ENCODE measurements around the gene BBS9.

The BBS9 gene

DNA sequence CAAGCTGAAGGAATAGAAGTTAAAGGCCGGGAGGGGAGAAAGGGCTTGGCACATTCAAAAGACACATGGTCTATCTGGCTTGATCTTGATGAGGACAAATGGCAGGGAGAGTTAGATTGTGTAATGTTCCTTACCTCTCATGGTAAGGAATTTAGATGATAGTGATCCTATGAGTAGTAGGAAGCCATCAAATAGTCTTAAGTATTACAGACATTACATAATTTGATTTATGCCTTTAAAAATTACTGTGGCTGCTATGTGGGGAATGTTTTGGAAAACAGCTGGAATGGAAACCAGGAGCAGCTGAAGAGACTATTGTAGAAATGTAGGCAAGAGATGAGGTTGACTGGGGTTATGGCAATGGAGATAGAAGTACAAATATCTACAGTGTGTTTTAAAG lies 424.7 kb downstream of the BBS9 start:
- no peak for DNase-seq (ENCODE audit: low read depth)

DNA sequence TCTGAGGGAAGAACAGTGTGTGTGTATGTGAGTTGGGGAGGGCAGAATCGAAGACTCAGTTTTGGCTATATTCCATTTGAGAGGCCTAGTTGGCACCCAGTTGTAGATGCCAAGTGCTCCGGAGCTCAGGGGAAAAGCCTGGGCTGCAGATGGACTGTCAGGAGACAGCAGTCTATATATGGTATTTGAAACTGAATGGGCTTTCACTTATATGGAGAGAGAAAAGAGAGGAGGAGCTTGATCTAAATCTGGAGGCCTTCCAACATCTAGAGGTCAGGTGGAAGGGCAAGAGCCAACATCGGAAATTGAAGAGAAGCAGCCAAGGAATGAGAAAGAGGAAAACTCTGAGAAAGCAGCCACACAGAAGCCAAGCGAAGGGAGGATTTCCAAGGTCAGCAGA lies 425.2 kb downstream of the BBS9 start:
- DNase-seq (ENCODE audit: low read depth), result no peak

DNA sequence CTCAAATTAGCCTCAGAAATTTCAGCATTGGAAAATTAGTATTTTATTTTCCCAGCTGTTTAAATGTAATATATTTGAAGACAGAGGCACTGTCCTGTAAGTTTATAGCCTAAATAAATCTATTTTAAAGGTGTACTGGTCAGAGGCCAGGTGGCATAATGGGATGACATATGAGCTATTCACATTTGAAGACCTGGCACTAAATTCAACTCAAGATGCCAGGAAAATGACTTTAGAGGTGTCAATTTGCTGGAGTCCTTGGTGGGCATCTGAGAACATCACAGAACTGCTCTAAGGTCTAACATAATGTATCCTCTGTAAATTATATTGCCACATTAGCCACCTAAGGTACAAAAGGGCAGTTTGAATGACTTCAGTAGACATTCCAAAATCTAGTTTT lies 427.1 kb downstream of the BBS9 start:
- DNase-seq (ENCODE audit: low read depth), result no peak

DNA sequence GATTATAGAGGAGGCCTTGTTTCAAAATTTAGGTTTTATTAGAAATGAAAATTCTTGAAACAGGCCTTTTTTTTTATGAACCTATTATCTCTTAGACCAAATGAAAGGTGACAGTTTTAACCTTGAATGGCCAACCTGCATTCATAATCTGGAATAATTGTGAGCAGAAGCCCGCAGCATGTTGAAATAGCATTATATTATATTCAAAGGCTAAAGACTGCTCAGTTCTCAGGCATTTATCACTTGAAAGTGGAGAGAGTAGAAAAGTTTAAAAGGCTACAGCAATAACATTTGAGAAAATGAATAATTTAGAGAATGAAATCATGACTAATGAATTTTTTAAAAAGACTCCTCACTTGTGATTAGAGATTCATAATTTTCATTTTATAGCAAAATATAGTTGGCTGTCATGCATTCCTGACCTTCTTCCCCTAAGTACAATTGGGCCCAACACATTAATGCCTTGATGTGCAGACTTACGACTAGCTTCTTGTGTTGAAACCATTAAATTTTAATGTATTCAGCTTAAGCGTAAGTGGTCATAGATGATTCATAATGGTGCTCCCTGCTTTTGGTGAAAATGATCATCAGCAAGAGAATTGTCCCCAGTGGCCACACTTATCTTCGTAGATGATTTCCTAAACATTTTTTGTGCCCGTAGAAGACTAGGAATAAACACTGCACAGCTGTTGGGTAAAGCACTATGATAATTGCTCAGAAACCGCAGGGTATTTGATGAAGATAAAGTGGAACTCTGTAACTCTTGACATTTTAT lies 429.4 kb downstream of the BBS9 start:
- DNase-seq (ENCODE audit: low read depth), result no peak

DNA sequence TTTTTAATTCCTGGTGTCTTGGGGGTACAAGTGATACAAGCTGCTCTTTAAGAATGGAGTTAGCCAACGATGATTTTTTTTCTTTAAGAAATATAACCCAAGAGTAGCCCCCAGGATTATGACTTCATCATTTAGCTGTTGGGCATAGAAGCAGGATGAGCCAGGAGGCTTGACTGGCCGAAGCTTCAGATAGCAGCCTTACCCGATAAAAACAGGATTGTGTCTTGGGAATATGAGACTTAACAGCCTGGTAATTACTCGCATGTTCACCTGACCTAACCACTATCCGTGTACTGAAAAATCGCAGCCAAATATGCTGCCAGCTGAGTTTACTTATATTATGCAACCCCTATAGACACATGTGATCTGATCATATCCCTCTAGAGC lies 430.0 kb downstream of the BBS9 start:
- no peak for DNase-seq (ENCODE audit: low read depth)

DNA sequence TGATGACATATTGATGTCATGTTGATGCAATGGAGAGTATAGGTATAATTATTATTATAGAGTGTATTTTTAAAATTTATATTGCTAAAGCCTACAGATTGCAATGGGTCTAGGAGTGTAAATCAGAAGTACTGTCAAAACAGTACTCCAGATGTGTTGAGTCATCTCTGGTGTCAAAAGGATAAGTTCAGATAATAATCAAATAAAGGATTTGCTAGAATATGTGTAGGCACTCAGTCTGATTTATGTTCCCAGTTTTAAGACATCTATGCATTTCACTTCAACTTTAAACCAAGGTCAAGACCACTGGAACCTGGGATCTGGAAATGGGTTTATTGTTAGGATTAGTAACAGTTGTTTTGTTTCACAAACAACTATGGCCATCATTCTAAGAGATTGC lies 433.6 kb downstream of the BBS9 start:
- DNase-seq (ENCODE audit: low read depth), result no peak

DNA sequence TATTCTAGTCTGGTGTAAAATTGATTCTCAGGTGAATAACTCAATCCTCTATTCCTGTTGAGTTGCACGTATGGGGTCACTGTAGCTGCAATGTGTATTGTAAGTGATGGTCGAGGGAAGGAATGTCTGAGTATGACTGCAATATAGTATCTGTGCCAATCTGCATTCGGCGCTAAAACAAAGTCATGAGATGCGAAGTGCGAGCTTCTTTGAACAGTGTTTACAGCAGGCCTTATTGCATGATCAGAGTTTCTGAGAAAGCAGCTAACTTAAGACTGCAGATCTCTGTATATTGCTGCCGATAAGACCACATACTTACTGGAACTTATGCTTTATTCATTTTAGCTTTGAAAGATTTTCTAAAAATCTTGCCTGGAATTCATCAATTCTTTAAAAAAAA lies 434.3 kb downstream of the BBS9 start:
- no peak for DNase-seq (ENCODE audit: low read depth)

DNA sequence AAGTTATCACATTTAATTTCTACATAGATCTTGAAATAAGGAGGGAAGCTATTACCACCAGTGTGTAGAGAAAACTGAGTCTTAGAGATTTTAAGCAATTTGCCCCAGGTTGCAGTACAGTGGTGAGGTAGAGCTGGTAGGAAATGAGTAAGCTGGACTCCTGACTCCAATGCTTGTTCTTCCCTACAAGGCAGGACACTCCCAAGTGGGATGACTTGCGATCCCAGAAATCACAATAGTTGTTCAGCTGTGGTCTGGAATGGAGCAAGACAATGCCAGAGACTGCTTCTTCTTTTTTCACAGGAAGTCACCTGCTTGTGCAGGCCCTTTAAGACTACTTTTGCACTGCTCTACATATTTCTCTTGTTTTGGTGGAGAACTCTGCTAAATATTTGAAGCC lies 448.8 kb downstream of the BBS9 start:
- DNase-seq (ENCODE audit: low read depth), result no peak

DNA sequence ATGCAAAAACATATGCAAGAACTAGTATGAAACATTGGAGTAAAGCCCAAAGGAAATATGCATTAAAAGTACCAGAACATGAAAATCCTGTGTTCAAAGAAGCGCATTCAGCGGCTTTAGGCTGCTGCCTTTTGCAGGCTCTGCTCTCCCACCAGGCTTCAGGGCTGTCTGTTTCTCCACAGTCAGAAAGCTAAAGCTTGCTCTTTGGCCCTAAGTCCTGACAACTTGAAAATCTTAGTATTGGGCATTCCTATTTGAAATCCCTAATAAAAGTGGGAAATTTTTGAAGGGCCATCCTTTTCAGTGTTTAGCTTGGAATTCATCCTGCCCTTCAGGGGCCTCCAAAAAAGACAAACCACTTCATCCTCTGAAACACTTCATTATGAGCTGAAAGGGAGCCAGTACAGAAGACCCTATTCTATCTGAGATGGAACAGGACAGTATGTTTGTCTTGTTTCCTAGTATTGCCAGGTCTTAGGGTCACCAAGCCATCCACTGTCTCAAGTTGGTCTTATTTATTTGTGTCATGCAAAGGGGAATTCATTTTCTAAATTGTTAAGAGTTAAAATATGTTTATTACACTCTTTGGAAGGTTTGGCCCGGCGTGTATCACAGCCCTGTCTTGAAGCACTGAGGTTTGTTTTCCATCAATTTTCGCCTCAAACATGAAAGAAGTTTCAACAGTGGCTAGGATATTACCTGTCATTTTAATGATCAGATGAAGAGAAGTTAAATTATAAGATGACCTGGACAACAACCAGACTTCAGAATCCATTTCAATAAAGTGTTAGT lies 449.7 kb downstream of the BBS9 start:
- no peak for DNase-seq (ENCODE audit: low read depth)

DNA sequence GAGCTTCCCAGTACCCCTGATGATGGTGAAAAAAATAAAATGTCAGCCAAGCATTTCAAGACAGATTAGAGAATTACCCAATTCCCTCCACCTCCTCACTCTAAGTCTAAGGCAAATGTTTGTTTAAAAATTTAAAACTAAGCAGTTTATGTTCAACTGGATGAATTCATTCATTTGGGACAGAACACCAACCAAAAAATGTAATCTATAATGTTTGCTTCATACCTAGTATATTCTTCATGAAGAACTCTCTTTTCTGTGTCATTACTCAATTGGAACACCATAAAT lies 450.3 kb downstream of the BBS9 start:
- no peak for DNase-seq (ENCODE audit: low read depth)

DNA sequence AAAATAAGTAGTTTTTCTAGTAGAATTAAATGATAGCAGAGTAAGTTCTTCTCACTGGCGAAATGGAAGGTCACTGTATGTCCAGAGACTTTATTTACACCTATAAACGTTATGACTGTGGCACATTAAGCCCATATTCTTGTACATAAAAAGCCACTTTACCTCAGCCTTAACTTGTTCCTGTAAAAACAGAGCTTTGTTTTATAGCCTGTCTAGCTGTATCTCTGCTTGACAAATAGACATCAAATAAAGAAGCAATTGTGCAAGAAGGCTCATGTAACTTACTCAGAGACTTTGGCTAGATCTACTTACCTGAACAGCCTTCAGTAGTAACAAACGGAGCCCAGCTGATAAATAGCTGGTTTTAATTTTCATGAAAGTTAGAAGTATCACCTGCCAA lies 451.9 kb downstream of the BBS9 start:
- DNase-seq (ENCODE audit: low read depth), result no peak

DNA sequence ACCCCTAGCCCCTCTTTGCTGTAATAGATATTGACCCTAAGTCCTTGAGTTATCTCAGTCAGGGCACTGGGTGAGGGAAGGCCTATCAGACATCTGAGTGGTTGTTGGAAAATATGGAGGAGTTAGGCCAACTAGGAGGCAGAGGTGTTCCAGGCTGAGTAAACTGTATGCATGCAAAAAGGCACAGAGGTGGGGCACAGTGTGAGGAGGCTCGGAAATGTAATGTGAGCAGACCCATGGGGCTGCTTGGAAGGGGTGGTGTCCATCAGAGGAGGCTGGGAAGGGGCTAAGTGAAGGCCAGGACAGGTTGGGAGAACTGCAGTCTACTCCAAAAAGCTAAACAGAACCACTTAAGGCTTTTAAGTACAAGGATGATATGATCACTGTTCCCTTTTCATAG lies 452.7 kb downstream of the BBS9 start:
- no peak for DNase-seq (ENCODE audit: low read depth)

DNA sequence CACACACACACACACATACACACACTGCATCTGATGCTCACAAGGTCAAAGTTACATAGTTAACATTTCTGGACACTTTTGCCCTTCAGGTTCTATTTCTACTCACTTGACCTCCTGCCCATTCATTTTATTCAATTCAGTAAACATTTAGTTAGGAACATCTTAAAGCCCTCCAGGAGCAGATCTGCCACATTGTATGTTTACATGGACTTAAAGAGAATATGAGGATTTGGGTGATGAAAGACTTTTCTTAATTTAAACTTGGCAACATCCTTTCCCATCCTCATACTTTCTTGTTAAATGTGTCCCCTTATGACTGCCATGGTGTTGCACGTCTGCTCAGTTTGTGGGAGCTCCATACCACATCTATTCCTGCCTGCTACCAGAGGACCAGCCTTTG lies 453.2 kb downstream of the BBS9 start:
- no peak for DNase-seq (ENCODE audit: low read depth)

DNA sequence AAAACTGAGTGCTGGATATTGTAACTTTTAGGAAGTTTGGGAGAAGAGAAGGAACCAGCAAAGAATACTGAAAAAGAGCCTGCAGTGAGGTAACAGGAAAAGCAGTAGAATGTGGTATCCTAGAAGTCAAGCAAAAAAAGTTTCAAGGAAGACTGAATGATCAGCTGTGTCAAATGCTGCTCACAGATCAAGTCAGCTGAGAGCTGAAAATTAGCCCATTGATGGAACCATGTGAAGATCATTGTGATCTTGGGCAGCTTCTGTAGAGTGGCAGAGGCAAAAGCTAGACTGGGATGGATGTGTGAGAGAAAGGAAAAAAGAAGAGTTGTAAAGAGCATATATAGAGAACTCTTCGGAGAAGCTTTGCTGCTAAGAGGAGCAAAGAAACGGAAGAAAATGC lies 460.5 kb downstream of the BBS9 start:
- DNase-seq (ENCODE audit: low read depth), result no peak

DNA sequence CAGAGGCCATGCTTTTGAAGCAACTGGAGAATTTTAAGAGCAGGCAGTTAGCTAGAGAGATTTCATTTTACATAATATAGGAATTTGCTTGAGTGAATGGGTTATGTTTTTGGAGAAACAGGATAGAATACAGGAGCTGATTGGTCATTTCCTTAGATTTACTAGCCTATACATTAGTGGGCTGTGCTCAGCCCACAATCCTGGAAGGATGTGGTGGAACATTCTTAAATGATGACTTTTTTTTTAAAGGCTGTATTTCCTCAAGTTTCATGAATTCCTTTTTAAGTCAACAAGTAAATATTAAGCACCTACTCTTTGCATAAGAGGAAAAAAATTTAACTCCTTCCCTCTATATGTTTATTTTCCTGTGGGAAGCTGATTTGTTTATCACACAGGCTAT lies 461.6 kb downstream of the BBS9 start:
- no peak for DNase-seq (ENCODE audit: low read depth)

DNA sequence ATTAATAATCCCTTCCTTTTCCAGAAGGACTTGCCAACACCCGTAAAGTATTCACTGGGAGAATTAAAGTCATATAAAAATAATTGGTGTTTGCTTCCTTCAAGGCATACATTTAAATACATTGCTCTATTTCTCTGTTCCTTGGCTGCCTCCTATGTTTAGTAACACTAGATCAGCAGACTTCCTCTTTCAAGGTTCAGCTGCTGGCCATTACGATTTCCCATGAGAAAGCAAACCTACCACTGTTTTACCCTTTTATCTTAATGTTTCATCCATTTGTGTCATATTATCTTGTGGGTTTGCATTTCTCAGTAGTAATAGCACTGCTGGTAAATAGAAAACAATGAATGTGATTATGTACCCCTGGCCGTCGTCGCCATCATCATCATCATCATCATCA lies 462.1 kb downstream of the BBS9 start:
- DNase-seq (ENCODE audit: low read depth), result no peak

DNA sequence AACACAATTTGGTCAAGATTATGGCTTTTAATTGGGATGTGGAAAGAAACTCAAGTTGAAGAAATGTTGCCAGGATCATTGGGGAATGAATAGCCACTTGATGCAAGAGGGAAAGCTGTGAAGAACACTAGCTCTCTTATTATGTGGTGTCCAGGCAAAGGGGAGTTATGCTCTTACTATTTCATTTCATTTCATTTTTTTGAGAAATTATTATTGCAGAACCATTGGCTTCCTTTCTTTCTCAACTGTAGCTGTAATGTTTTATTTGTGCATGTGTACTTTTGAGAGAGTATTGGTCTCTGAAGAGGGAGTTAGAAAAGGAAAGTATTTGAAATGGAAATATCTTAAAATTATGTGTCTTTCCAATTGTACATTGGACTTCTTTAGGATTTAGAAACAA lies 463.4 kb downstream of the BBS9 start:
- DNase-seq (ENCODE audit: low read depth), result no peak

DNA sequence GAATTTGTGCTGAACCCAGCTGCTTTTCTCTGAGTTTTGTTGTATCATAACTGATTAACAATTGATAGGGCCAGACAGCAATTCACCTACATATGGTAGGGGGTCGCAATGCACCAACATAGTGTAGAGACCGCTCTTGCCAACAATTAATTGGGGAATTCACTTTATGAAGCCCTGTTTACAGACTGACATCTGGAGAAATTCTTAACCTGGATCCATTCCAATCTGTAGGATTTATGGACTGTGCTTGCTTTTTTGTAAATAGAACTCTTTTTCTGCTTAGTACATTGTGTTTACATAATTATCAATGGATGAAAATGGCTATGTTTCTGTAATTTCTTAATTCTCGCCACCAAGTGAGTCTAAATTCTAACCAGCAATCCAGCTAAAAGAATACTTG lies 464.2 kb downstream of the BBS9 start:
- DNase-seq (ENCODE audit: low read depth), result no peak

DNA sequence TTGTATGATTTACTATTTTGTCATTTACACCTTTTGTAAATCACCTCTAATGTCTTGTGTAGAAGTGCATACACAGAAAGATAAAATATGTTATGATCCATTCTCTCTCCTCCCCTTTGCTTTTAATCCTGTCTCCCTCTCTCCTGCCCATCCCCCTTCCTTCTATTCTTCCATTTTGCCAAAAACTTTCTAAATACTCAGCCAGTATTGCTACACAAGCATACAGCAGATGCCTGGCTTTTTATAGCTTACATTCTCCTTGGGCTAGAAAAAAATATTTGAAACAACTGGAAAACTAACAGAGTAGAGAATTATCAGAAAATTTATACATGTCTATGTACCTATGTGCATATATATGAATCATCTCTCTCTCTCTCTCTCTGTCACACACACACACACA lies 467.3 kb downstream of the BBS9 start:
- DNase-seq (ENCODE audit: low read depth), result no peak

DNA sequence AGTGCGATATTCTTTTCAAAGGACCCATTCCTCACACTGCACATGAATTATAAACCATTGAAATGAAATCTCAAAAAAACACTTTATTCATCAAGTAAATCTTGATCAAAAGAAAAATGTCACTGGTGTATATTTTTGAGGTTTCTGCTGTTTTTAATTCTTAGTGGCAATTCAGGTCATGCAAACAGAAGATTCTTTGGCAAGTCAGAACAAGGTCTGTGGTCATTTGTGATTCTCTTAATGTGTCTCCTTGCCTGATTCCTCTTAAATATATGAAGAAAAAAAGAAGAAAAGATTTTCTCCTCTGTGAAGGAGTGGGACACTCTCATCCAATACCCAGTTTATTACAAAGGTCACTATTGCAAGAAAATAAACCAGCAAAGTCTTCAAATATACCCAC lies 467.8 kb downstream of the BBS9 start:
- DNase-seq (ENCODE audit: low read depth), result no peak

DNA sequence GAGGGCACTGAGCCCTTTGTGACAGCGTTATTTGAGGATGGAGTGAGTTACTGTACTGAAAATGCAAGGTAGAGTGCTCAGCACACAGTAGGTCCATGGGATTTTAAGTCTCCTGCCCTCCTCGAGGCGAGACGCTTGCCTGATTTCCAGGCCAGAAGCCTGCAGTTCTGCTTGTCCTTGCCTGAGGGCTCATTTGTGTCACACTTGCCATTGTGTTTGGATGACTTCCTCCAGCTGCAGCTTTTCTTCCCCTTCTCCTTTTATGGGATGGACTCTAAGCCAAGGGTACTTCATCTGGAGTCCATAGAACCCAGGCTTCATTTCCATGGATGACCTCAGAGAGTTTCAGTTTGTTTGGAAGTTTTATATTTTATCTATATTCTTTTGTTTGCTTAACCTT lies 471.7 kb downstream of the BBS9 start:
- no peak for DNase-seq (ENCODE audit: low read depth)

DNA sequence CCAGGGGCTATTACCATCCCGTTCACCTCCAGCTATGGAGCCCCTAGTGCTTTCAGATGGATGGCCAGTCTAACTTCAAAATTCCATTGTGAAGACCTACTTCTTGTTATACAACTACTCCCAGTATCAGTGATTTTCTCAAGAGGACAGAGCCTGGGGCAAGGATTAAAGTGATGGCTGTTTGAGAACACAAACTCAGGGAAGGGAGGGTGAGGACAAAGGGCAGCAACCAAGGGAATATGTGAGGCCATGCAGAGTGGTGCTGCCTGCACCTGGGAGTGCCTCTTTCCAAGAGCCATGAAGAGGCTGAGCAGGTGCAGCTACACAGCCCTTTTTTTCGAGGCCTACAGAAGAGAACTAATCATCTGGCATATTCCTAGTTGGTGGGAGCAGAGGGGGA lies 472.5 kb downstream of the BBS9 start:
- DNase-seq (ENCODE audit: low read depth), result no peak

DNA sequence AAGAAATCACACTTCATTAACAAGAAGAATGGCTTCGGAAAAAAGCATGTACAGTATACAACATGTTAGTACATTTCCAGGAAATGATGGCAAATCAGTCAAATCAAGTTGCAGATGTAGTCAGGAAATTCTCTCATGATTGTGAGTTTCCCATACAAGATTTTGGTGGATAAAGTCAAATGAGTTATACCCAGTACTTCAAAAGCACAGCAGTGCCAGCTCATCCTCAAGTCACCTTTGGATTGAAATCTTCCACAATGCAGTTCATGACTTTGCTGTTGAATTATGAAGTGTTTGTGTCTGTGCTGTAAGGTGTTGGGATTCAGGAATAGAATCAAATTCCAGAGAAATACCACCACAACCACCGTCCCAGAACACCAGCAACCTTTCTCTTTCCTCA lies 474.7 kb downstream of the BBS9 start:
- no peak for DNase-seq (ENCODE audit: low read depth)

DNA sequence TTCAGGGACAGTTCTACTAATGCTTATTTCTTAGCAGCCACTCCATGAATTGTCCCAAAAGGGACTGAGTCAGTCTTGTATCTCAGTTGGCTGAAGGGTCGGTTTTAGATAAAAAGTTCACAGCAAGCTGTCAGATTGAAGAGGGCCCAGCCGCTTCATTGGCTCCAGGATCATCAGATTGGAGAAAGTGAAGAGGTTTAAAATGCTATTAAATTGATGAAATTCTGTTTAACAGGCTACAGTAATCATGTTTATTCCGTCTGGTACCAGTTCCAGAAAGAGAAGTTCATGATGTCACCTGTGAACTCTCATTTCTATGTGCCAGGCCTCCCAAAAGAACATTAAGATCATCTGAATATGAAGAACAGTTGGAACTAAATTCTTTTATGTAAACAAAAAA lies 481.6 kb downstream of the BBS9 start:
- DNase-seq (ENCODE audit: low read depth), result no peak

Data from activated T-helper 1 cell treated with Interleukin-2 at 50 U/mL for 16 hours (primary cell).